Omental fat pad (tissue), 4 donors: ENCODE measurements around the gene SEPTIN7. TPM values are rescaled to one million over a fixed set of nuclear protein-coding genes. Genes with fewer than 3 reads are reported as not detected.

Experiments
- ATAC-seq: fragments of 150-250 bp; one replicate; pipeline ENCODE4 v1.9.1; 2016; ENCODE audit warnings: mild to moderate bottlenecking, moderate library complexity; ENCODE audit not compliant: low FRiP score
- DNase-seq: peaks from one replicate; pipeline ENCODE4 v3.0.0-alpha.2; 2019; ENCODE audit warnings: low spot score
- total RNA-seq, 4 donors: library from RNA; depleted of rRNA; stranded (reverse); fragments of >200 nt; gene quantifications; one replicate each; pipeline ENCODE4 v1.1.0, GENCODE V29; 2016
- TF ChIP-seq, protein P1 (sequence below), 3 donors: fragments of 450-650 bp; IDR thresholded peaks; one replicate each; pipeline ENCODE4 v1.5.1; 2016 to 2017; ENCODE audit warnings: antibody characterized with exemption in 3 of 3, mild to moderate bottlenecking in 3 of 3, moderate library complexity in 2 of 3

Gene SEPTIN7
- total RNA-seq, 4 donors from 2014 or later, result 157 to 252 (median 192) TPM

DNA sequence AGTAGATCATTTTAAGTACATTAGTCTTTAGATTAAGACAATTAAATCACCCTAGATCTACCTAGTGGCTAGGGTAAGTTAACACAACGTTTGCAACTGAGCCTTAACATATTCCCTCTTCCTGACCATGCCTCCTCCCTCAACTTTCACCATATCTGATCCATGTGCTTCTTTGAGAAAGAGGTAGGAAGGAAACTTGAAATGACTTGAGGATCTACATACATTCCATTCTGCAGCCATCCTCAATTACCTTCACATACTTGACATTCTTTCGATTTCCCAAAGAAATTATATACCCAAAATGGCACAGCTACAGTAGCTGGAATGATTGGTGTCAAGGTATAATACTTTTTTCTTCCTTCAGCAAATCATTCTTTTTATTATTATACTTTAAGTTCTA lies 12.9 kb upstream of the SEPTIN7 start:
- TF ChIP-seq, protein P1, sequence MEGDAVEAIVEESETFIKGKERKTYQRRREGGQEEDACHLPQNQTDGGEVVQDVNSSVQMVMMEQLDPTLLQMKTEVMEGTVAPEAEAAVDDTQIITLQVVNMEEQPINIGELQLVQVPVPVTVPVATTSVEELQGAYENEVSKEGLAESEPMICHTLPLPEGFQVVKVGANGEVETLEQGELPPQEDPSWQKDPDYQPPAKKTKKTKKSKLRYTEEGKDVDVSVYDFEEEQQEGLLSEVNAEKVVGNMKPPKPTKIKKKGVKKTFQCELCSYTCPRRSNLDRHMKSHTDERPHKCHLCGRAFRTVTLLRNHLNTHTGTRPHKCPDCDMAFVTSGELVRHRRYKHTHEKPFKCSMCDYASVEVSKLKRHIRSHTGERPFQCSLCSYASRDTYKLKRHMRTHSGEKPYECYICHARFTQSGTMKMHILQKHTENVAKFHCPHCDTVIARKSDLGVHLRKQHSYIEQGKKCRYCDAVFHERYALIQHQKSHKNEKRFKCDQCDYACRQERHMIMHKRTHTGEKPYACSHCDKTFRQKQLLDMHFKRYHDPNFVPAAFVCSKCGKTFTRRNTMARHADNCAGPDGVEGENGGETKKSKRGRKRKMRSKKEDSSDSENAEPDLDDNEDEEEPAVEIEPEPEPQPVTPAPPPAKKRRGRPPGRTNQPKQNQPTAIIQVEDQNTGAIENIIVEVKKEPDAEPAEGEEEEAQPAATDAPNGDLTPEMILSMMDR (IDR thresholded peaks at IDR 0.05), result no peak
- DNase-seq, result no peak
- no peak for ATAC-seq

DNA sequence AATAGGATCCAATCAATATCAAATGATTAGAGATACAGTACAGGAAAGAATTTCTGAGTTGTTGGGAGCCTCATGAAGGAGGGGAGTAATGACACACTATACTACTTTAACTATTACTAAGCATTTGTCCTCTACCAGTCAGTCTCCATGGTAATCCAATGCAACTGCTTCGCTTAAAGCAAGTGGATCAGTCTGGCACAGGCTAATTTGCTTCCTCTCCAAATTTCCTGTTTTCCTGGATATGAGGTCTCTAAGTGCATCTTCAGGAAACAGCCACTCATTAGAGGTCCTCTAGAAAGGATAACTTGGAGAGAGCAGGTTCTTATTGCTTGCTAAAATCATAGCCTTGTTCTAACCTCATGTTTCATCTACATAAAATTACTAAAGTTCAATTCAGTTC lies 8.4 kb upstream of the SEPTIN7 start:
- ATAC-seq, result no peak
- TF ChIP-seq, protein P1 (IDR thresholded peaks at IDR 0.05), result no peak
- DNase-seq, result no peak

DNA sequence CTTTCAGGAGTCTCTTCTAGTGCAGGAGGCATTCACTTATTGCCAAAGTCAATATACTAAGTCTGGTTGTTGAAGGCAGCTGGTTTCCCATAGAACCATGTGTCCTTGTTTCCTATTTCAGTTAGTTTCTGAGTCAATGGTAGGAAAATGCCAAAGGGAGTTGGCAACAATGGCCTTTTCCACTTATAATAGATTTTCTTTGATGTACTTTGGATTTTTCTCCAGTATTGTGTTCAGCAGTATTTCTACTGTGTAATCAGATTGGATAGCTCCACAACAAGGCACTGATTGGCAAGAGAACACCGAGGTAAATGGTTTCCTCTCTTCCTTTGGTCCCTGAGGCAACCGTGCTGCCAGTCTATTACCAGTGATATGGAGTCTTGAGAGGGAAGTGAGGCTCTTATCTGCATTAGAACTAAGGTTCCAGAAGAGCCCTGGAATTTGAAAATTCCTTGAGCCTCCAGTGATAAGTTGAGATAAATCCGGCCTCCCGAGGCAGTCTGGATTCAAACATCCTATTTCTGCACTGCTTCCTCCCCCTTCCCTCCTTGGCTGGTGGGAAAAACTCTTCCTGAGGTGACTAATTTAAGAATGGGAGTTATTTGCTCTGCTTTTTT lies 7.9 kb upstream of the SEPTIN7 start:
- ATAC-seq, result no peak
- no peak for DNase-seq
- TF ChIP-seq, protein P1 (IDR thresholded peaks at IDR 0.05), result no peak

DNA sequence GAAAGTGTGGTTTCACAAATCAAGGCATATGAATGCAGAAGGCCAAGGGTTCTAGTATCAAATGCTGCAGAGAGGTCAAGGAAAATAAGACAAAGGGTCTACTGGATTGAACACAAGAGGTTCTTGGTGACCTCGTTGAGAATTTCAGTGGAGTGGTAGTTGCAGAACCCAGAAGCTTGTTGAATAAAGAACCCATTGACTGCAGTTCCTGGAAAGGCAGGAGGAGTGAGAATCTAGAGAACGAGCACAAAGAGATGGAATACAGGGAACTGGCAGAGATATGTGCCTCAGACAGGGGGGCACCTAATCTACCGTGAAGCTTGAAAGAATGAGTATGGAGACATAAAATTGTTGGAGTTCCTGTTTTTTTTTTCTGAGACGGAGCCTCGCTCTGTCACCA lies 3.5 kb upstream of the SEPTIN7 start:
- no peak for ATAC-seq
- no peak for DNase-seq
- TF ChIP-seq, protein P1 (IDR thresholded peaks at IDR 0.05), result no peak

DNA sequence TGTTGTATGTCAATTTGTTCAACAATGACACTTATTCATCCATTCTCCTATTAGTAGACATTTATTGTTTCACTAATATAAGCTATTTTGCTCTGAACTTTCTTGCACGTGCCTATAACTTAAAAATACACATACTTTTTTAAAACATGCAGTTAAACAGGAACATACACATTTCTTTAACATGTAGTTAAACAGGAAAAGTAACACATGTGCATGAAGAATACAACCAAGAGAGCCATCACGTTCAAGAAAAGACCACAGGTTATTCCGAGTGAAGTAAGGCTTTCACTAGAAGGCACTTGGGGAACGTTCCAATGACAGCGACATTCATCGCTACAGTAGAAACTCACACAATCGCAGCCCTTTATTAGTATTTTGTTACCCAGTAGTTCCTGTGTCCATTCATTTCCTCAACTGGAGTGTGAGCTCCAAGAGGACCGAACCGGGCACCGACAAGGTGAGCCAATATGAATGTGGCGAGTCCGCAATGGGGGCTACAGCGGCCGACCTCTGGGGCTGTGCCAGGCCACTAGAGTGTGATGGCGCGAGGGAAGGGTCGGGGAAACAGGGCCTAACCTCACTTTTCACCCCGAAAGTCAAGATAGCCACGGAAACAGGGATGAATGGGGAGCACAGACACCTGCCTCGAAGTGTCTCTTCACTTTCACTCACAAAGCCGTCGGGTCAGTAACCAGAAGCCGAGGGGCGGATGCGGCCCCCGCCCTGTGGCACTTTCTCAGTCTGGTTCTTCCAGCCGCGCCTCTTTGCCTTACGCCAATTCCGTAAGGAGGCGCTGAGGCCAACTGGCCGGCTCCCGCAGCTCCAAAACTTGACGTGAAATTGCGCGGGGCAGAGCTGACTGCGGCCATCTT lies 775 bp upstream of the SEPTIN7 start:
- TF ChIP-seq, protein P1 (IDR thresholded peaks at IDR 0.05), result no peak
- ATAC-seq, result peak; percentile 83
- DNase-seq, result peak; percentile 44

DNA sequence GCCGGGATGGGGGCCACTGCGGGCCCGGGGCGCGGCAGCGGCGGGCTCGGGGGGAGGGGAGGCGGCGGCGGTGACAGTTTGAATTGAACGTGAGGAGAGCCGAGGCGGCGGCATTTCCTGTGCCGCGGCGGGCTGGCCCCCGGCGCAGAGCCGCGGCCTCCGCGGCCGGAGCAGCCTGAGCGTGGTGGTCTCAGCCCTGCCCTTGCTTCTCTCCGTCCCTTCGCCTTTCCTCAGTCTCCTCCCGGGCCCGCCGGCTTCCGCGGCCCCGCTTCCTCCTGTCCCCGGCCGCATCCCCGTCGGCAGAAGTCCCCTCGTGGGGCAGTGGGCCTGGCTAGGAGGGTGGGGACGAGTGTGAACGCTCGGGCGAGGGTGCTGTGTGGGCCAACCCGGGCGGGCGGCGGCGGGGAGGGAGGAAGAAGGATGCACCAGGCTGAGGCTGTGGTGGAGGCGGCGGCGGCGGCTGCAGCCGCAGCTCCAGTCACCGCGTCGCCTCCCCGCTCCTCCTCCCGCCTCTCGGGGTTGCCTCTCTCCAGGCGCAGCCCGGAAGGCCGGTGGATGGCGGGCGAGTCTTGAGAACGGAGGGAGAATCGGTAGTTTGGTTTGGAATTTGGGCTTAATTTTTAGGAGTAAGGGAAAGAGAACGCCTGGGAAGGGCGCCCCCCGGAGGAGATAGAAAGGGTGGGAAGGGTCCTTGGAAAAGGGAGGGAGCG lies 690 bp downstream of the SEPTIN7 start:
- TF ChIP-seq, protein P1 (IDR thresholded peaks at IDR 0.05), result no peak
- ATAC-seq, result peak; percentile 45

More for the DNA sequence above, 690 bp downstream of the SEPTIN7 start:
- peak; percentile 36 for DNase-seq
